Mesenchymal stem cell (in vitro differentiated cells and primary cell): Measurements from ENCODE around the gene PGM5.
A peak's percentile ranks its signal among the peaks of the same experiment; 100 is the strongest.

Experiments used
- DNase-seq: peaks from one replicate; pipeline ENCODE4 v3.0.0-alpha.2; 2013
- H2AFZ ChIP-seq: one replicate; pipeline ENCODE4 v1.6.1; 2013; ENCODE audit warnings: low read depth, mild to moderate bottlenecking, control low read depth, inconsistent platforms, low read length, moderate library complexity
- H2AK5ac ChIP-seq: 2 replicates; pipeline ENCODE4 v1.6.1; 2013; ENCODE audit warnings: low read length, moderate library complexity, mild to moderate bottlenecking, inconsistent platforms; ENCODE audit not compliant: severe bottlenecking
- H2BK120ac ChIP-seq: one replicate; pipeline ENCODE4 v1.6.1; 2013; ENCODE audit warnings: low read depth, mild to moderate bottlenecking, inconsistent platforms, low read length, moderate library complexity
- H2BK12ac ChIP-seq, 2 experiments: one replicate each; pipeline ENCODE4 v1.6.1; 2013; ENCODE audit warnings: inconsistent platforms in 2 of 2, low read length in 2 of 2, mild to moderate bottlenecking in 2 of 2, moderate library complexity in 2 of 2, control low read depth in 1 of 2
- H2BK15ac ChIP-seq: one replicate; pipeline ENCODE4 v1.6.1; 2013; ENCODE audit warnings: mild to moderate bottlenecking, low read depth, inconsistent platforms; ENCODE audit not compliant: poor library complexity, severe bottlenecking
- H2BK5ac ChIP-seq: 2 replicates; pipeline ENCODE4 v1.6.1; 2013; ENCODE audit warnings: low read depth, mild to moderate bottlenecking, low read length, control low read depth, inconsistent platforms; ENCODE audit not compliant: poor library complexity, severe bottlenecking
- H3K14ac ChIP-seq, 2 experiments: one replicate each; pipeline ENCODE4 v1.6.1; 2013; ENCODE audit warnings: inconsistent platforms in 2 of 2, low read length in 2 of 2, control low read depth in 1 of 2, mild to moderate bottlenecking in 1 of 2, moderate library complexity in 1 of 2
- H3K18ac ChIP-seq, 2 experiments: one replicate each; pipeline ENCODE4 v1.6.1; 2013; ENCODE audit warnings: inconsistent platforms in 2 of 2, low read length in 2 of 2, control low read depth in 1 of 2, low read depth in 1 of 2, mild to moderate bottlenecking in 1 of 2
- H3K23ac ChIP-seq, 2 experiments: one replicate each; pipeline ENCODE4 v1.6.1; 2013; ENCODE audit warnings: inconsistent platforms in 2 of 2, low read length in 2 of 2, mild to moderate bottlenecking in 2 of 2, moderate library complexity in 2 of 2, control low read depth in 1 of 2
- H3K27ac ChIP-seq: 2 replicates; pipeline ENCODE4 v1.5.1; 2013; ENCODE audit warnings: mild to moderate bottlenecking, moderate library complexity, low read length, control low read depth, inconsistent platforms; ENCODE audit not compliant: poor library complexity, severe bottlenecking
- H3K27me3 ChIP-seq, 2 experiments: 2 replicates each; pipeline versions ENCODE4 v1.6.1 to v1.7.0; 2013; ENCODE audit warnings: low read length in 2 of 2, mild to moderate bottlenecking in 2 of 2, moderate library complexity in 2 of 2, control low read depth in 1 of 2, inconsistent platforms in 1 of 2; ENCODE audit not compliant: control insufficient read depth in 1 of 2, insufficient read depth in 1 of 2
- H3K36me3 ChIP-seq, 2 experiments: 2 replicates each; pipeline versions ENCODE4 v1.6.1 to v1.7.0; 2013; ENCODE audit warnings: low read length in 2 of 2, control low read depth in 1 of 2, inconsistent platforms in 1 of 2, low read depth in 1 of 2, mild to moderate bottlenecking in 1 of 2; ENCODE audit not compliant: insufficient read depth in 2 of 2, control insufficient read depth in 1 of 2
- H3K4ac ChIP-seq, 2 experiments: one replicate each; pipeline ENCODE4 v1.6.1; 2013; ENCODE audit warnings: inconsistent platforms in 2 of 2, low read length in 2 of 2, mild to moderate bottlenecking in 2 of 2, moderate library complexity in 2 of 2, control low read depth in 1 of 2, low read depth in 1 of 2
- H3K4me1 ChIP-seq: 2 replicates; pipeline ENCODE4 v1.6.1; 2013; ENCODE audit warnings: low read depth, low read length, control low read depth; ENCODE audit not compliant: control insufficient read depth, insufficient read depth
- H3K4me2 ChIP-seq: 2 replicates; pipeline ENCODE4 v1.6.1; 2013; ENCODE audit warnings: low read length, mild to moderate bottlenecking, inconsistent platforms; ENCODE audit not compliant: poor library complexity, severe bottlenecking
- H3K4me3 ChIP-seq, 2 experiments: 2 replicates each; pipeline versions ENCODE4 v1.5.1 to v1.7.0; 2013; ENCODE audit warnings: low read length in 2 of 2, mild to moderate bottlenecking in 2 of 2, control low read depth in 1 of 2, low read depth in 1 of 2; ENCODE audit not compliant: insufficient read depth in 1 of 2
- H3K79me1 ChIP-seq: replicated peaks from 2 replicates; pipeline ENCODE4 v1.6.1; 2013; ENCODE audit warnings: mild to moderate bottlenecking, control low read depth, low read length, inconsistent platforms; ENCODE audit not compliant: poor library complexity, severe bottlenecking
- H3K9ac ChIP-seq: 2 replicates; pipeline ENCODE4 v1.7.0; 2013; ENCODE audit warnings: mild to moderate bottlenecking, low read length, moderate library complexity
- H3K9me3 ChIP-seq: 2 replicates; pipeline ENCODE4 v1.7.0; 2013; ENCODE audit warnings: mild to moderate bottlenecking, low read length; ENCODE audit not compliant: control insufficient read depth
- H4K8ac ChIP-seq: one replicate; pipeline ENCODE4 v1.6.1; 2013; ENCODE audit warnings: inconsistent platforms, mild to moderate bottlenecking, low read length, moderate library complexity
- H4K91ac ChIP-seq: one replicate; pipeline ENCODE4 v1.6.1; 2013; ENCODE audit warnings: mild to moderate bottlenecking, low read length, inconsistent platforms
- WGBS: methylation state at CpG from one replicate; pipeline ENCODE4 v1.1.7; 2013; ENCODE audit warnings: mixed read lengths; 5-methylcytosine and 5-hydroxymethylcytosine counted together

PGM5 gene

DNA sequence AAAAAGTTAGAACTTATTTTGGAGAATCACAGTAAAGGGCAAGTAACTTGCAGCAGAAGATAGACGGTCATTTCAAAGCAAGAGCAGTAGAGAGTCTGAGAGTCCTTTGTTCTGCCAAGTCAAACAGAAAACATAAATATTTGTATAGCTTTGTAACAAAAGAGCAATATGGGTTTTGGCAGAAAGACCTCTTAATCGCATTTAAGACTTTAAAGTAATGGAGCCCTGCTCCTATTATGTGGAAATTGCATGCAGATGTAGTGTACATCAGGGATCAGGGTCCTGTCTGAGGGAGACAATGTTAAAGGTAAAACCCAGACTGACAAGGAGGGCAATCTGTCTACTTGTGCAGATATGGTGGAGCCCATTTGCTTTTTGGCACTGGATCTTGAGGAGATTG is 87.2 kb downstream of the PGM5 start:
- no peak overlapping the region for H2AK5ac ChIP-seq
- no peak overlapping the region for H3K9ac ChIP-seq

GRCh38 chr9:68446836-68447235 is 90.4 kb downstream of the PGM5 start:
- no peak overlapping the region for H2BK5ac ChIP-seq
- H2BK15ac ChIP-seq: no peak overlapping the region
- no peak overlapping the region for H3K23ac ChIP-seq
- H3K9ac ChIP-seq: no peak overlapping the region
- peak; percentile 64 for DNase-seq
- H3K36me3 ChIP-seq: no peaks in the 10 kb centered on the region
- no peak overlapping the region for H3K27ac ChIP-seq
- no peaks in the 10 kb centered on the region for H3K27me3 ChIP-seq
- peak overlapping the region in 1 of 2 experiments; percentile 6 for H3K4me3 ChIP-seq
- no peak overlapping the region for H4K91ac ChIP-seq
- H3K4me1 ChIP-seq: no peaks in the 10 kb centered on the region
- no peak overlapping the region for H3K14ac ChIP-seq
- no peak overlapping the region for H2AK5ac ChIP-seq
- H2BK120ac ChIP-seq: no peak overlapping the region
- peaks cover 1% of the 10 kb centered on the region for H3K9me3 ChIP-seq
- no peaks in the 10 kb centered on the region for H3K79me1 ChIP-seq
- no peak overlapping the region for H3K4me2 ChIP-seq
- no peak overlapping the region for H3K4ac ChIP-seq
- no peak overlapping the region for H2AFZ ChIP-seq
- WGBS: 18% methylated on average over 5 of the region's 7 CpGs
- no peak overlapping the region for H2BK12ac ChIP-seq
- H4K8ac ChIP-seq: no peak overlapping the region
- no peak overlapping the region for H3K18ac ChIP-seq

More for the DNA sequence above, 87.2 kb downstream of the PGM5 start:
- no peak overlapping the region for H4K91ac ChIP-seq
- no peaks in the 10 kb centered on the region for H3K27me3 ChIP-seq
- no peak overlapping the region for H3K4me3 ChIP-seq
- no peak overlapping the region for H3K4me2 ChIP-seq
- H3K79me1 ChIP-seq: no peaks in the 10 kb centered on the region
- no peak overlapping the region for H3K23ac ChIP-seq
- DNase-seq: no peak
- no peaks in the 10 kb centered on the region for H3K36me3 ChIP-seq
- H3K4ac ChIP-seq: no peak overlapping the region
- H3K27ac ChIP-seq: no peak overlapping the region
- no peak overlapping the region for H2BK12ac ChIP-seq
- no peak overlapping the region for H2BK5ac ChIP-seq
- no peak overlapping the region for H2AFZ ChIP-seq
- no peak overlapping the region for H2BK15ac ChIP-seq
- peaks cover 10% of the 10 kb centered on the region for H3K9me3 ChIP-seq
- H3K18ac ChIP-seq: no peak overlapping the region
- no peak overlapping the region for H4K8ac ChIP-seq
- no peak overlapping the region for H2BK120ac ChIP-seq
- no peak overlapping the region for H3K14ac ChIP-seq
- H3K4me1 ChIP-seq: no peaks in the 10 kb centered on the region
- WGBS: 78% methylated on average over 2 of the region's 2 CpGs

DNA sequence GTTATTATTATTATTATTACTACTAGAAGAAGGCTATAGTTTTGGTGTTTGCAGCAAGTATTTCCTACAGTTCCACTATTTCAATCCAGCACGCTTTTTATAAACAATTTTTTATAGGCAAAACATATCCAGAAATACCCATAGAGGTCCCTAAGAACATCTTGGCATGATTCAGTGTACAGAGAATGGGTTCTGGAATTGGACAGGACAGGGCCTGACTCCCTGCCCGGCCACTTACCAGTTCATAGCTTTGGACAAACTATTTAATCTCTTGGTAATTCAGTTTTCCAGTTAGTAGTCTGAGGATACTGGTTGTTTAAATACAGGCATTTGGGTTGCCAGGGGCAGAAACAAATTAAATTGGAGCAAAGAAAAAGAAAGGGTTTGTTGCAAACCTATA is 91.2 kb downstream of the PGM5 start:
- Histone ChIP-seq H3K9ac (no peak overlapping the region), H2BK12ac (no peak overlapping the region), H3K14ac (no peak overlapping the region), H2BK15ac (no peak overlapping the region), H3K23ac (no peak overlapping the region), H2BK5ac (no peak overlapping the region), H3K79me1 (no peaks in the 10 kb centered on the region), H3K27ac (no peak overlapping the region), H2AFZ (no peak overlapping the region), H2BK120ac (no peak overlapping the region), H4K8ac (no peak overlapping the region), H3K4ac (no peak overlapping the region), H2AK5ac (no peak overlapping the region), H4K91ac (no peak overlapping the region), H3K4me3 (no peak overlapping the region), H3K4me1 (no peaks in the 10 kb centered on the region), H3K9me3 (no peaks in the 10 kb centered on the region), H3K27me3 (no peaks in the 10 kb centered on the region), H3K18ac (no peak overlapping the region), H3K36me3 (no peaks in the 10 kb centered on the region), H3K4me2 (no peak overlapping the region)
- WGBS: 83% methylated on average over 1 of the region's 2 CpGs
- DNase-seq: no peak

- no peak overlapping the region for H3K4ac ChIP-seq
- no peaks in the 10 kb centered on the region for H3K9me3 ChIP-seq
- H3K27ac ChIP-seq: no peak overlapping the region
- H2BK120ac ChIP-seq: no peak overlapping the region
- H2AFZ ChIP-seq: no peak overlapping the region
- H2BK12ac ChIP-seq: no peak overlapping the region
- H3K18ac ChIP-seq: no peak overlapping the region
- DNase-seq: no peak
- H2BK5ac ChIP-seq: no peak overlapping the region
- no peak overlapping the region for H4K8ac ChIP-seq
- no peaks in the 10 kb centered on the region for H3K36me3 ChIP-seq
- no peak overlapping the region for H3K14ac ChIP-seq
- no peak overlapping the region for H4K91ac ChIP-seq
- H3K9ac ChIP-seq: no peak overlapping the region
- H3K4me2 ChIP-seq: no peak overlapping the region
- no peak overlapping the region for H2AK5ac ChIP-seq
- no peaks in the 10 kb centered on the region for H3K4me1 ChIP-seq
- no peak overlapping the region for H3K23ac ChIP-seq
- H2BK15ac ChIP-seq: no peak overlapping the region
- 86% methylated on average over 11 of the region's 13 CpGs for WGBS
- H3K27me3 ChIP-seq: no peaks in the 10 kb centered on the region
- no peaks in the 10 kb centered on the region for H3K79me1 ChIP-seq
- H3K4me3 ChIP-seq: no peak overlapping the region
Measured at GRCh38 chr9:68454579-68455334, 98.3 kb downstream of the PGM5 start.
